ENCODE data around the gene ZDHHC9.

GRCh38 chrX:129791961-129792570 lies 51.6 kb downstream of the ZDHHC9 start:
- TF ChIP-seq GATA3 (IDR thresholded peaks at IDR 0.05; ENCODE audit: low read depth, low read length) (no peak), GATA2 (IDR thresholded peaks at IDR 0.05; ENCODE audit: low read depth, low read length) (no peak)
